Measurements from ENCODE around the gene KCNAB1.
A peak's percentile ranks its signal among the peaks of the same experiment; 100 is the strongest.

The KCNAB1 gene

DNA sequence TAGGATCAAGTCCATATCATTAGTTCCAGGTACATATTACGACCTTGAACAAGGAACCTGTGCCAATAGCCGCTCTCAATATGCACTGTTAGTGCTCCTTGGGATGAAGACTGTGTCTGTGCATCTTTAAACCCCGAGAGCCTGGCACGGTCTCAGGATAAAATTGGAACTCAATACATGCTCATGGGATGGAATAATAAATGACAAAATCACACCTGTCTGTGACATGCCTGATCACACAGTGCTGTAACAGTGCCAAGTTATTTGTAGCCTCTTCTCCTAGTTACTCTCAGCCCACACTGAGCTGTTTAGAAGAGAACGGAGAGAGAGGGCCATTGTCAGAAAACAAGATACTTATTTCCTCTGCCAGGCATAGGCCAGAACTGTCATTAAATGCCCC, 352.3 kb downstream of the KCNAB1 start:
- DNase-seq (ENCODE audit: low read depth): no peak
- H3K4me3 ChIP-seq (ENCODE audit: low read depth, low read length): no peak overlapping the region
- TF ChIP-seq, protein P1, sequence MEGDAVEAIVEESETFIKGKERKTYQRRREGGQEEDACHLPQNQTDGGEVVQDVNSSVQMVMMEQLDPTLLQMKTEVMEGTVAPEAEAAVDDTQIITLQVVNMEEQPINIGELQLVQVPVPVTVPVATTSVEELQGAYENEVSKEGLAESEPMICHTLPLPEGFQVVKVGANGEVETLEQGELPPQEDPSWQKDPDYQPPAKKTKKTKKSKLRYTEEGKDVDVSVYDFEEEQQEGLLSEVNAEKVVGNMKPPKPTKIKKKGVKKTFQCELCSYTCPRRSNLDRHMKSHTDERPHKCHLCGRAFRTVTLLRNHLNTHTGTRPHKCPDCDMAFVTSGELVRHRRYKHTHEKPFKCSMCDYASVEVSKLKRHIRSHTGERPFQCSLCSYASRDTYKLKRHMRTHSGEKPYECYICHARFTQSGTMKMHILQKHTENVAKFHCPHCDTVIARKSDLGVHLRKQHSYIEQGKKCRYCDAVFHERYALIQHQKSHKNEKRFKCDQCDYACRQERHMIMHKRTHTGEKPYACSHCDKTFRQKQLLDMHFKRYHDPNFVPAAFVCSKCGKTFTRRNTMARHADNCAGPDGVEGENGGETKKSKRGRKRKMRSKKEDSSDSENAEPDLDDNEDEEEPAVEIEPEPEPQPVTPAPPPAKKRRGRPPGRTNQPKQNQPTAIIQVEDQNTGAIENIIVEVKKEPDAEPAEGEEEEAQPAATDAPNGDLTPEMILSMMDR (IDR thresholded peaks at IDR 0.05; ENCODE audit: control insufficient read depth, extremely low read depth, insufficient read depth): no peak

DNA sequence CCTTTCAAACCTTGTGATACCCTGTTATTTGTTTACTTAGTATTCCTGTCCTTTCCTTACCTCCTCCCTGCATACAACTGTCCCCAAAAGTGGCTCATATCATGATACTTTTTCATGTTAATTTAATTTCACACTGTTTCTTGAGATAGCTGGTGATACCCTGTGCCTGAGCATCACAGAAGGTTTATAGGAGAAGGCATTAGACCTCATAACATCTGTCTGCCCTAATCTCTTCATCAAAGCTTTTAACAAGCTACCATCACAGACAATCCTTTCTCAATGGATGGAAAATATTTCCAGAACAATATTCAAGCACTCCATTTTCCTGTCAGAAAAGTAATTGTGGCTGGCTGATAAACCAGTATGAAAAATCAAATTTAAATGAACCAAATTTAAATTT, 353.0 kb downstream of the KCNAB1 start:
- no peak overlapping the region for H3K4me3 ChIP-seq (ENCODE audit: low read depth, low read length)
- DNase-seq (ENCODE audit: low read depth): no peak
- TF ChIP-seq, protein P1 (IDR thresholded peaks at IDR 0.05; ENCODE audit: control insufficient read depth, extremely low read depth, insufficient read depth): no peak

DNA sequence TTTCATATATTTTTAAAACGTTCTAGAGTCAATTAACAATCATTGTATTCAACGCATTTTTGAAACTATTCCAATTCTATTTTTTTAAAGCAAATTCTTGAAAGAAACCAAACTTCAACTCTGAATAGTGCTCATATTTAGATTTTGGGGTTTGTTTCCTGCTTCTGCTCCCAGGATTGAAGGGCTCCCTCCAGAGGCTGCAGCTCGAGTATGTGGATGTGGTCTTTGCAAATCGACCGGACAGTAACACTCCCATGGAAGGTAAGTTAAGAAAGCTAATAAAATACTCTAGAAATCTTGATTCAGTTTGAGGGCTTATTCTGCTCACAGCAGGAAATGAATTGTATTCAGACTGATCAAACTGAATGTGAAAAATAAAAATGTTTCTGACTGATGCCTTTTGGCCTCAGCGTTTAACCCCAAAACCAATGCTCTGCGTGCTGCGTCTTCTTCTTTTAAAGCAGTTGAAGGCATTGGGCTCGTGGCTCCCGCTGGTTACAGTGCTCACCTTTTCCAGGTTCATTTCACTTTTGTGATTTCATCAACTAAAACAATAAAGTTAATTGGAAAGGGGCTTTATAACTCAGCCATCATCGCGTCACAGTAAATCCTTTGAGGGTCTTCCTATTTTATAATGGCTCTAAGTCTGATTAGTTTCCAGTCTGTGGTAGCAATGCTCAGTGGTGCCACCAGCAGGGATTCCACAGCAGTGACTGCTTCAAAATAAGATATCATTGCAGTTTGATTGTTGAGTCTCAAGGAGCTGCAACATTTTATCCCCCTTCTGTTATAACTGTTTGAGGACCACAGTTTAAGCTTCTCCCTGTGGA, 354.4 kb downstream of the KCNAB1 start:
- TF ChIP-seq, protein P1 (IDR thresholded peaks at IDR 0.05; ENCODE audit: control insufficient read depth, extremely low read depth, insufficient read depth): peak; percentile 38
- no peak overlapping the region for H3K4me3 ChIP-seq (ENCODE audit: low read depth, low read length)
- DNase-seq (ENCODE audit: low read depth): no peak

DNA sequence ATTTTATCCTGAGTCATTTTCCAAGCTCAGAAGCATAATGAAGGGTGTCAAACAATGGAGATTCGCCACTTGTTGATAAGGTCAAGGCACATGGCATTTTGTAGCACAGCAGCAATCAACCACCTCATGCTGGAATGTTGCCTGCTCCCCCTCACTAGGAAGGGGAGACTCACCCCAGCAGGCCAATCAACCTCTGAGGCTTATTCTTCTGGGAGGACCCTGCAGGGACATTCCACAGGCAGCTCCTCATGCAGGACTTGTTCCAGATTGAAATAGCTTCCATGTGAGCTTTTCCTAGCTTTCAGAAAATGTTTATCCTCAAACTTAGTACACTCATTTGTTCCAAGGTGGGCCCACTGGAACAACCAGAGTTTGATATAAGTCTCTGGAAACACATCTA, 356.9 kb downstream of the KCNAB1 start:
- no peak for DNase-seq (ENCODE audit: low read depth)

DNA sequence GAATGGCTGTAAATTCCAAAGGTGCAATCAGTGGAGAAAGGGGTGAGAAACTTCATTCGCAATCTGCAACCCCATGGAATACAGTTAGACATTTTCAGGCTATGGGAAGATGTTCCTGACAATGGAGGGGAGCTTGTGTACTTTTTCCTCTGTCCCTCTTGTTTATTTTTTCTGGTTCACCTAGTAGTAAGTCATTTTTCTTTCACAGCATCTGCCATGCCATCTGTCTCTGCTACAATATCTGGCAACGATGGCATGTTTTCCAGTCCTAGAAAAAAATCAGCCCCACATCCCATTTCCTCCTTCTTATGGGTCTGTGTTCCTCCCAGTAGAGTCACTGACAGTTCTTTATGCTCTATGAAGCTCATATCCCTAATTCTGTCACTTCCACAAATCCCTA, 358.5 kb downstream of the KCNAB1 start:
- no peak for DNase-seq (ENCODE audit: low read depth)
- H3K4me3 ChIP-seq (ENCODE audit: low read depth, low read length): no peak overlapping the region
- TF ChIP-seq, protein P1 (IDR thresholded peaks at IDR 0.05; ENCODE audit: control insufficient read depth, extremely low read depth, insufficient read depth): no peak

More for the DNA sequence above, 356.9 kb downstream of the KCNAB1 start:
- TF ChIP-seq, protein P1 (IDR thresholded peaks at IDR 0.05; ENCODE audit: control insufficient read depth, extremely low read depth, insufficient read depth): no peak
- no peak overlapping the region for H3K4me3 ChIP-seq (ENCODE audit: low read depth, low read length)

DNA sequence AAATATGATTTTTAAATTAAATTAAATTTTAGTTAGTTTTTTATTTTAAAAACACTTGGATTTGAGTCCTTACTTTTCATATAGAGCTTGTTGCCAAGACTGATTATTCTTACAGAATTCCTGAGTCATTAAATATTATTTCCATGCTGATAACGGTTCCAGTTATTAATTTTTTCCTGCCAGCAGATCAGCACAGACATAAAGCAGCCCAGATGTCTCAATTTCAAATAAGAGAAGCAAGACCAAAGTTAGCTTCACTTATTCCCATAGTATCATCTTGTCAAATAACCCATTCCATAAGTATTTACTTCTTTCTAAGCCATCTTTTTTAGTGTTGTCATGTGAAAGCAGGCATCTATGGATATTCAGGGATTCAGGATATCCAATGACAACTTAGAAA, 359.2 kb downstream of the KCNAB1 start:
- DNase-seq (ENCODE audit: low read depth): no peak
- TF ChIP-seq, protein P1 (IDR thresholded peaks at IDR 0.05; ENCODE audit: control insufficient read depth, extremely low read depth, insufficient read depth): no peak
- no peak overlapping the region for H3K4me3 ChIP-seq (ENCODE audit: low read depth, low read length)

DNA sequence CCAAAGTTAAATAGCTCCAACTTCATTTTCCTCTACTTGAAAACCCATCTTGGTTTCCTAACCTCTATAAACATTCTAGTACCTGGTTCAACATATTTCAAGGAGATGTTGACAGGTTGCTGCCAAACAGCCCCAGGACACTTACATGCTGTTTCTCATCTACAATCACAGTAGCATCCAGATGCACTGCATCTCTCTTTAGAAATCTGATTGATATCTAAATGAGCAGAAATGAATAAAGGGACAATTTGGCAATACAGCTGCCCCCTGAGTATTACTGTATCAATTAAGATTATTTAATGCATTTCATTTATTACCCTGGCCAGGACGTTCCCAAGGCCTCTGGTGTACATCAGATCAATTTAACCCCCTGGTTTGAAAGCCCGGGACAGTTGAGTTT, 360.6 kb downstream of the KCNAB1 start:
- TF ChIP-seq, protein P1 (IDR thresholded peaks at IDR 0.05; ENCODE audit: control insufficient read depth, extremely low read depth, insufficient read depth): no peak
- no peak overlapping the region for H3K4me3 ChIP-seq (ENCODE audit: low read depth, low read length)
- DNase-seq (ENCODE audit: low read depth): no peak
